CD4-positive, alpha-beta memory T cell (primary cell): ENCODE data around the gene ATG5. TPM values are rescaled to one million over a fixed set of nuclear protein-coding genes. Genes with fewer than 3 reads are reported as not detected.

Experiments used
- polyA plus RNA-seq, 2 donors: library from polyadenylated mRNA; unstranded; fragments of 300-500 nt; fragmentation: Illumina TruSeq; gene quantifications; one replicate each; pipeline ENCODE4 v1.2.3, GENCODE V29; 2021
- total RNA-seq, 2 experiments: library from RNA; stranded (reverse); gene quantifications; one replicate each; pipeline ENCODE4 v1.2.3, GENCODE V29; 2021

The ATG5 gene
- total and polyA plus RNA-seq, 4 experiments from 2014 or later, result 26.8 to 49.7 (median 35.2) TPM

Other genes with a start within 250 kb of the ATG5 start
- gene PRDM1, start 239.4 kb downstream of the ATG5 start, total RNA-seq, result 10 to 100 TPM; 33.4 to 34.0 TPM
- gene PRDM1, start 239.4 kb downstream of the ATG5 start, polyA plus RNA-seq, result 10 to 100 TPM; 45.4 to 97.0 TPM
- gene CRYBG1, start 35.0 kb upstream of the ATG5 start, total RNA-seq, result 10 to 100 TPM; 45.4 to 47.1 TPM
- 10 to 100 TPM; 20.5 to 31.7 TPM for gene CRYBG1, start 35.0 kb upstream of the ATG5 start, polyA plus RNA-seq